H1 (cell line): ENCODE measurements around the gene SCAMP5. TPM values are rescaled to one million over a fixed set of nuclear protein-coding genes. Genes with fewer than 3 reads are reported as not detected.

Source experiments
- CTCF ChIA-PET: fragments of 300-600 bp; sonication (Branson Sonifier 250); formaldehyde crosslinking; loops from one replicate; lab custom pipeline; 2021; ENCODE audit not compliant: partially characterized antibody; lab: Charles Lee
- POLR2A ChIA-PET: fragments of 300-600 bp; sonication (Branson Sonifier 250); formaldehyde crosslinking; loops from one replicate; lab custom pipeline; 2021; ENCODE audit warnings: inconsistent platforms; ENCODE audit not compliant: partially characterized antibody; lab: Charles Lee
- DNase-seq, 2 experiments: peaks; one replicate each; pipeline versions ENCODE4 v3.0.0 to v3.0.0-alpha.2; 2010 to 2022; ENCODE audit warnings: low spot score in 2 of 2, low read depth in 1 of 2, mixed read lengths in 1 of 2
- FAIRE-seq: peaks from 2 replicates; lab custom pipeline; 2011; peaks lifted over from hg19 to GRCh38; lab: Jason Lieb, UNC
- H2AFZ ChIP-seq: 2 replicates; pipeline ENCODE4 v1.8.1; 2012; ENCODE audit warnings: low read length, inconsistent platforms
- H2AK5ac ChIP-seq: 2 replicates; pipeline ENCODE4 v1.6.1; 2013; ENCODE audit warnings: low read depth, low read length
- H2BK120ac ChIP-seq: replicated peaks from 2 replicates; pipeline ENCODE3; 2013; ENCODE audit warnings: low read depth, low read length, inconsistent platforms
- H2BK12ac ChIP-seq: 2 replicates; pipeline ENCODE4 v1.6.1; 2013; ENCODE audit warnings: low read depth, low read length
- H2BK15ac ChIP-seq: 2 replicates; pipeline ENCODE4 v1.6.1; 2013; ENCODE audit warnings: low read length
- H2BK20ac ChIP-seq: 2 replicates; pipeline ENCODE4 v1.6.1; 2013; ENCODE audit warnings: low read length
- H2BK5ac ChIP-seq: 2 replicates; pipeline ENCODE4 v1.6.1; 2013; ENCODE audit warnings: low read depth, low read length
- H3K14ac ChIP-seq: 2 replicates; pipeline ENCODE4 v1.6.1; 2013; ENCODE audit warnings: inconsistent platforms; ENCODE audit not compliant: insufficient read length
- H3K18ac ChIP-seq: 2 replicates; pipeline ENCODE4 v1.6.1; 2013; ENCODE audit warnings: low read length; ENCODE audit errors: extremely low read depth
- H3K23ac ChIP-seq: 2 replicates; pipeline ENCODE4 v1.6.1; 2013; ENCODE audit warnings: inconsistent platforms; ENCODE audit not compliant: insufficient read length
- H3K23me2 ChIP-seq: 2 replicates; pipeline ENCODE4 v1.6.1; 2013; ENCODE audit warnings: low read depth, low read length
- H3K27ac ChIP-seq: 2 replicates; pipeline ENCODE4 v1.6.1; 2011; ENCODE audit warnings: low read depth, low read length, inconsistent platforms
- H3K27me3 ChIP-seq, 4 experiments: replicated peaks in 1 of 4; 1 replicate in 1 of 4; 2 replicates in 3 of 4; pipeline versions ENCODE4 v1.6.1 to v1.8.1; 2011 to 2013; ENCODE audit warnings: low read length in 3 of 4, mild to moderate bottlenecking in 3 of 4, inconsistent platforms in 2 of 4, mixed read lengths in 2 of 4, moderate library complexity in 1 of 4; ENCODE audit not compliant: control insufficient read depth in 3 of 4, insufficient read depth in 3 of 4; ENCODE audit errors: extremely low read depth in 1 of 4
- H3K36me3 ChIP-seq, 4 experiments: 2 replicates each; pipeline versions ENCODE4 v1.6.1 to v1.8.1; 2011 to 2013; ENCODE audit warnings: mild to moderate bottlenecking in 4 of 4, low read length in 3 of 4, moderate library complexity in 2 of 4, control low read depth in 1 of 4, inconsistent platforms in 1 of 4; ENCODE audit not compliant: insufficient read depth in 4 of 4, control insufficient read depth in 2 of 4
- H3K4ac ChIP-seq: replicated peaks from 2 replicates; pipeline ENCODE3; 2013; ENCODE audit warnings: low read length, low read depth, mixed read lengths, inconsistent platforms; ENCODE audit not compliant: insufficient read length
- H3K4me1 ChIP-seq, 4 experiments: replicated peaks in 1 of 4; 1 replicate in 1 of 4; 2 replicates in 3 of 4; pipeline versions ENCODE4 v1.6.1 to v1.8.1; 2011 to 2013; ENCODE audit warnings: low read length in 3 of 4, inconsistent platforms in 2 of 4, mixed read lengths in 1 of 4; ENCODE audit not compliant: insufficient read depth in 4 of 4, control insufficient read depth in 3 of 4
- H3K4me2 ChIP-seq, 2 experiments: 2 replicates each; pipeline versions ENCODE4 v1.6.1 to v1.8.1; 2011 to 2013; ENCODE audit warnings: low read depth in 2 of 2, low read length in 2 of 2, control low read depth in 1 of 2, inconsistent platforms in 1 of 2, mild to moderate bottlenecking in 1 of 2; ENCODE audit not compliant: insufficient read depth in 1 of 2
- H3K4me3 ChIP-seq, 4 experiments: fragments of 200-600, 300-600 bp in 1 of 4; sonication (generic), shearing (Covaris generic), sonication (Bioruptor Twin) in 1 of 4; 2 replicates each; pipeline versions ENCODE4 v1.5.1 to v1.8.1; 2011 to 2016; ENCODE audit warnings: low read length in 4 of 4, low read depth in 3 of 4, control low read depth in 2 of 4, inconsistent platforms in 2 of 4, mild to moderate bottlenecking in 2 of 4, mixed read lengths in 1 of 4, moderate library complexity in 1 of 4; ENCODE audit not compliant: insufficient read depth in 2 of 4; ENCODE audit errors: extremely low read depth in 1 of 4
- H3K56ac ChIP-seq: replicated peaks from 2 replicates; pipeline ENCODE3; 2013; ENCODE audit warnings: low read depth, mild to moderate bottlenecking, mixed read lengths, low read length, inconsistent platforms; ENCODE audit not compliant: insufficient read length
- H3K79me1 ChIP-seq: 2 replicates; pipeline ENCODE4 v1.6.1; 2013; ENCODE audit warnings: low read depth, low read length, control low read depth
- H3K79me2 ChIP-seq, 2 experiments: 2 replicates each; pipeline versions ENCODE4 v1.6.1 to v1.8.1; 2012 to 2013; ENCODE audit warnings: low read length in 2 of 2, mild to moderate bottlenecking in 2 of 2, inconsistent platforms in 1 of 2; ENCODE audit not compliant: insufficient read depth in 2 of 2, control insufficient read depth in 1 of 2
- H3K9ac ChIP-seq, 4 experiments: replicated peaks in 1 of 4; 1 replicate in 1 of 4; 2 replicates in 3 of 4; pipeline versions ENCODE4 v1.6.1 to v1.8.1; 2011 to 2013; ENCODE audit warnings: low read depth in 3 of 4, low read length in 3 of 4, control low read depth in 2 of 4, mild to moderate bottlenecking in 2 of 4, moderate library complexity in 2 of 4, inconsistent platforms in 1 of 4; ENCODE audit errors: extremely low read depth in 1 of 4
- H3K9me3 ChIP-seq, 2 experiments: 2 replicates each; pipeline versions ENCODE4 v1.6.1 to v1.8.1; 2012 to 2013; ENCODE audit warnings: mild to moderate bottlenecking in 2 of 2, moderate library complexity in 2 of 2, control low read depth in 1 of 2, inconsistent platforms in 1 of 2, low read depth in 1 of 2, low read length in 1 of 2, mixed read lengths in 1 of 2; ENCODE audit not compliant: insufficient read depth in 2 of 2
- H4K20me1 ChIP-seq, 2 experiments: replicated peaks in 1 of 2; 2 replicates each; pipeline versions ENCODE3 to v1.8.1; 2011 to 2013; ENCODE audit warnings: inconsistent platforms in 2 of 2, low read length in 2 of 2, mild to moderate bottlenecking in 1 of 2; ENCODE audit not compliant: insufficient read depth in 2 of 2, control insufficient read depth in 1 of 2
- H4K5ac ChIP-seq: 2 replicates; pipeline ENCODE4 v1.6.1; 2013; ENCODE audit warnings: low read length, low read depth, mixed read lengths, inconsistent platforms; ENCODE audit not compliant: insufficient read length
- H4K8ac ChIP-seq: 2 replicates; pipeline ENCODE4 v1.8.0; 2013; ENCODE audit warnings: mild to moderate bottlenecking, moderate library complexity, low read length, inconsistent platforms; ENCODE audit not compliant: insufficient read depth; ENCODE audit errors: extremely low read depth
- H4K91ac ChIP-seq: replicated peaks from 2 replicates; pipeline ENCODE3; 2013; ENCODE audit warnings: low read length, mixed read lengths, inconsistent platforms; ENCODE audit not compliant: insufficient read length
- ATF3 ChIP-seq: IDR thresholded peaks from 2 replicates; pipeline ENCODE4 v1.6.1; 2011; ENCODE audit warnings: low read depth, mild to moderate bottlenecking, low read length; ENCODE audit not compliant: insufficient read depth
- EZH2 ChIP-seq: fragments of 200-600 bp; sonication (generic); IDR thresholded peaks from 2 replicates; pipeline ENCODE4 v1.7.1; 2012; ENCODE audit warnings: low read depth, mild to moderate bottlenecking, moderate library complexity, low read length, inconsistent platforms; ENCODE audit not compliant: severe bottlenecking
- FOSL1 ChIP-seq: IDR thresholded peaks from 2 replicates; pipeline ENCODE4 v1.6.1; 2011; ENCODE audit warnings: mild to moderate bottlenecking, low read depth, low read length, moderate library complexity; ENCODE audit not compliant: insufficient read depth
- MAFK ChIP-seq: IDR thresholded peaks from 2 replicates; pipeline ENCODE4 v1.6.1; 2012; ENCODE audit warnings: low read depth, mild to moderate bottlenecking, improper control_type of control experiment, low read length
- NANOG ChIP-seq: IDR thresholded peaks from 2 replicates; pipeline ENCODE4 v1.6.1; 2011; ENCODE audit warnings: low read length, low read depth, mild to moderate bottlenecking, inconsistent platforms; ENCODE audit not compliant: insufficient read depth, poor library complexity, severe bottlenecking
- POLR2A ChIP-seq, 2 experiments: IDR thresholded peaks; 1 replicate in 1 of 2; 2 replicates in 1 of 2; pipeline ENCODE4 v1.6.1; 2011; ENCODE audit warnings: low read depth in 2 of 2, low read length in 2 of 2, mild to moderate bottlenecking in 2 of 2; ENCODE audit errors: control extremely low read depth in 1 of 2
- RBBP5 ChIP-seq: IDR thresholded peaks from 2 replicates; pipeline ENCODE4 v1.7.1; 2012; ENCODE audit warnings: low read depth, mild to moderate bottlenecking, inconsistent platforms, low read length, moderate library complexity, borderline replicate concordance
- SP4 ChIP-seq: IDR thresholded peaks from 2 replicates; pipeline ENCODE4 v1.6.1; 2012; ENCODE audit warnings: low read length, inconsistent platforms
- TBP ChIP-seq: IDR thresholded peaks from 2 replicates; pipeline ENCODE4 v1.6.1; 2011; ENCODE audit warnings: low read depth, low read length, improper control_type of control experiment
- WGBS, 2 experiments: shearing (Covaris generic) in 1 of 2; methylation state at CpG; one replicate each; pipeline versions ENCODE4 v1.1.6 to v1.1.7; 2013 to 2015; ENCODE audit warnings: low lambda C conversion rate in 2 of 2, mixed read lengths in 2 of 2, inconsistent platforms in 1 of 2, low coverage in 1 of 2, missing lambda C conversion rate in 1 of 2; ENCODE audit not compliant: insufficient replicate concordance in 2 of 2, insufficient coverage in 1 of 2, insufficient read length in 1 of 2; ENCODE audit errors: extremely low coverage in 1 of 2, missing lambda C conversion rate in 1 of 2; 5-methylcytosine and 5-hydroxymethylcytosine counted together
- polyA plus RNA-seq, 7 experiments: library from polyadenylated mRNA; depleted of rRNA in 3 of 7; stranded (reverse) in 5 of 7; unstranded in 2 of 7; fragments of >200 nt in 5 of 7; fragments of 200-250 nt in 2 of 7; gene quantifications; 1 replicate in 5 of 7; 2 replicates in 1 of 7; 4 replicates in 1 of 7; pipeline versions ENCODE4 v1.2.1 to v1.2.3, GENCODE V29; 2011 to 2013; ENCODE audit warnings: missing spikeins in 2 of 7, mixed read lengths in 2 of 7
- total RNA-seq: library from RNA; stranded (reverse); fragmentation: NEBNext Ultra II Directional; extraction: Animal tissue kit (Norgen Biotek cat#: 25700); gene quantifications from 2 replicates; pipeline ENCODE4 v1.2.1, GENCODE V29; 2021
- TF ChIP-seq, protein P1 (sequence below), 3 experiments: IDR thresholded peaks; 1 replicate in 2 of 3; 2 replicates in 1 of 3; pipeline versions ENCODE4 v1.5.1 to v1.6.1; 2011; ENCODE audit warnings: low read length in 3 of 3, mild to moderate bottlenecking in 3 of 3, inconsistent platforms in 2 of 3, low read depth in 1 of 3, moderate library complexity in 1 of 3; ENCODE audit not compliant: insufficient read depth in 1 of 3; ENCODE audit errors: control extremely low read depth in 1 of 3

SCAMP5 gene
- total and polyA plus RNA-seq, 2 of the 8 experiments (the other 6 are each of a cell fraction or from before 2014, with no cell fraction given), result 55.4 to 94.7 TPM

GRCh38 chr15:75022783-75023180 is 27.4 kb downstream of the SCAMP5 start:
- H3K27me3 ChIP-seq, result no peaks in the 10 kb centered on the region
- no peak overlapping the region for H3K14ac ChIP-seq
- H3K9me3 ChIP-seq, result no peaks in the 10 kb centered on the region
- no peak overlapping the region; a peak in 1 of 4 replicates for H3K4me2 ChIP-seq
- no peak overlapping the region for H2BK120ac ChIP-seq
- no peak overlapping the region for H4K91ac ChIP-seq
- no peak overlapping the region for H3K18ac ChIP-seq
- no peak overlapping the region for H2BK15ac ChIP-seq
- H3K23ac ChIP-seq, result no peak overlapping the region
- DNase-seq (no peak), FAIRE-seq (no peak)
- H3K4me1 ChIP-seq, result no peaks in the 10 kb centered on the region; a peak in 1 of 7 replicates
- H4K20me1 ChIP-seq, result peaks cover 0 to 2% of the 10 kb centered on the region in 2 experiments
- 0 out of 7 replicates have a peak overlapping the region, but pooled peaks of 1 of the 4 experiments have one; percentile 3 for H3K9ac ChIP-seq
- H3K79me2 ChIP-seq, result peaks cover 0 to 14% of the 10 kb centered on the region in 2 experiments; a peak in 2 of 4 replicates
- H2BK12ac ChIP-seq, result no peak overlapping the region
- POLR2A ChIA-PET, result interaction anchor here (0.7 to 1.9 kb wide), 11 partner anchors 8 to 317 kb away, joined by 3 to 10 read pairs (median 4); partner anchors contain the start of genes C15orf39 and RPP25
- H3K27ac ChIP-seq, result no peak overlapping the region
- no peak overlapping the region for H2AK5ac ChIP-seq
- no peak overlapping the region for H3K4me3 ChIP-seq
- no peak overlapping the region for H4K8ac ChIP-seq
- no peak overlapping the region for H2BK5ac ChIP-seq
- H3K4ac ChIP-seq, result no peak overlapping the region
- H3K56ac ChIP-seq, result no peak overlapping the region
- no peak overlapping the region for H2AFZ ChIP-seq
- no peak overlapping the region for H2BK20ac ChIP-seq
- CTCF ChIA-PET, result interaction anchor here (0.5 to 1.3 kb wide), 3 partner anchors 35 to 1000 kb away, joined by 3 read pairs; no protein-coding TSS in a partner anchor
- H3K23me2 ChIP-seq, result 0 out of 2 replicates have a peak, but pooled peaks cover 3% of the 10 kb centered on the region
- peaks cover 0 to 10% (median 3%) of the 10 kb centered on the region in 4 experiments; a peak in 4 of 8 replicates for H3K36me3 ChIP-seq
- H4K5ac ChIP-seq, result no peak overlapping the region
- peaks cover 2% of the 10 kb centered on the region; the same call in 1 of the 2 replicates for H3K79me1 ChIP-seq
- WGBS, 2 experiments, result 94% methylated on average over 2 of the region's 2 CpGs; no CpG with 5 or more reads in 1 of the 2 experiments
- TF ChIP-seq MAFK, result no peak
- TF ChIP-seq ATF3, result no peak
- TF ChIP-seq FOSL1, result no peak
- no peak for TF ChIP-seq EZH2
- TF ChIP-seq, protein P1, sequence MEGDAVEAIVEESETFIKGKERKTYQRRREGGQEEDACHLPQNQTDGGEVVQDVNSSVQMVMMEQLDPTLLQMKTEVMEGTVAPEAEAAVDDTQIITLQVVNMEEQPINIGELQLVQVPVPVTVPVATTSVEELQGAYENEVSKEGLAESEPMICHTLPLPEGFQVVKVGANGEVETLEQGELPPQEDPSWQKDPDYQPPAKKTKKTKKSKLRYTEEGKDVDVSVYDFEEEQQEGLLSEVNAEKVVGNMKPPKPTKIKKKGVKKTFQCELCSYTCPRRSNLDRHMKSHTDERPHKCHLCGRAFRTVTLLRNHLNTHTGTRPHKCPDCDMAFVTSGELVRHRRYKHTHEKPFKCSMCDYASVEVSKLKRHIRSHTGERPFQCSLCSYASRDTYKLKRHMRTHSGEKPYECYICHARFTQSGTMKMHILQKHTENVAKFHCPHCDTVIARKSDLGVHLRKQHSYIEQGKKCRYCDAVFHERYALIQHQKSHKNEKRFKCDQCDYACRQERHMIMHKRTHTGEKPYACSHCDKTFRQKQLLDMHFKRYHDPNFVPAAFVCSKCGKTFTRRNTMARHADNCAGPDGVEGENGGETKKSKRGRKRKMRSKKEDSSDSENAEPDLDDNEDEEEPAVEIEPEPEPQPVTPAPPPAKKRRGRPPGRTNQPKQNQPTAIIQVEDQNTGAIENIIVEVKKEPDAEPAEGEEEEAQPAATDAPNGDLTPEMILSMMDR (IDR thresholded peaks at IDR 0.05; ENCODE audit: control extremely low read depth in 1 of 3, insufficient read depth in 1 of 3, low read depth in 1 of 3, low read length in 3 of 3), result no peak
- no peak for TF ChIP-seq POLR2A (IDR thresholded peaks at IDR 0.05; ENCODE audit: control extremely low read depth in 1 of 2, low read depth in 2 of 2, low read length in 2 of 2)
- TF ChIP-seq NANOG, result no peak
- no peak for TF ChIP-seq SP4
- no peak for TF ChIP-seq RBBP5
- TF ChIP-seq TBP, result no peak
